Epithelial cell of proximal tubule (primary cell): ENCODE results near the gene SUMO4. TPM values are rescaled to one million over a fixed set of nuclear protein-coding genes. Genes with fewer than 3 reads are reported as not detected.

ENCODE experiments used
- DNase-seq: peaks from one replicate; pipeline ENCODE4 v3.0.0-alpha.2; 2011; ENCODE audit warnings: low read depth
- H3K4me3 ChIP-seq: 2 replicates; pipeline ENCODE4 v1.5.1; 2011; ENCODE audit warnings: low read depth, mild to moderate bottlenecking, low read length
- CTCF ChIP-seq: conservative IDR thresholded peaks from 2 replicates; pipeline ENCODE4 v1.5.1; 2012; ENCODE audit warnings: low read depth, mild to moderate bottlenecking, low read length
- total RNA-seq: library from RNA; depleted of rRNA; stranded (reverse); fragments of >200 nt; gene quantifications from 2 replicates; pipeline ENCODE4 v1.2.3, GENCODE V29; 2015

Gene SUMO4
- total RNA-seq, 1 donor from 2014 or later = not detected

GRCh38 chr6:149387779-149388512, 12.1 kb upstream of the SUMO4 start:
- no peak for TF ChIP-seq CTCF
- no peak for DNase-seq
- no peak overlapping the region for H3K4me3 ChIP-seq

GRCh38 chr6:149389509-149390297, 10.4 kb upstream of the SUMO4 start:
- no peak for DNase-seq
- TF ChIP-seq CTCF = no peak
- H3K4me3 ChIP-seq = no peak overlapping the region

- TF ChIP-seq CTCF = no peak
- no peak overlapping the region for H3K4me3 ChIP-seq
- no peak for DNase-seq
Measured at GRCh38 chr6:149392093-149392492, 8.0 kb upstream of the SUMO4 start.

DNA sequence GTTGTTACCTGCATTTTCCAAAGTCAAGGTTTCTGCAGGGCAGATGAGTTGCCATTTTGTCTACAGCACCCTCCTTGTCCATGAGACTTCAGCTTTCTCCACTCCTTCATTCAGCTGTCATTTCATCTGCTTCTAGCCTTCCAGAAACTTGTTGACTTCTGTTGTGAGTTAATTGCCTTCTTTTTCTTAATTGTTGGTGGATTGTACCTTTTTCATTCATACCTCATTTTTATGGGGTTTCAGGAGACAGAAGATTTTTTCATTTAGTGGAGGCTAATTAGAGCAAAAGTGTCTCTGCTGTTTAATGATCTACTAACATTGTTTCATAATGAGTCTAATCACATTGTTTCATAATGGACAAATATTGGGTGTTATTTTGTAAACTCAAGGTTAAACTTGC, 7.5 kb upstream of the SUMO4 start:
- no peak for TF ChIP-seq CTCF
- DNase-seq = no peak
- no peak overlapping the region for H3K4me3 ChIP-seq

DNA sequence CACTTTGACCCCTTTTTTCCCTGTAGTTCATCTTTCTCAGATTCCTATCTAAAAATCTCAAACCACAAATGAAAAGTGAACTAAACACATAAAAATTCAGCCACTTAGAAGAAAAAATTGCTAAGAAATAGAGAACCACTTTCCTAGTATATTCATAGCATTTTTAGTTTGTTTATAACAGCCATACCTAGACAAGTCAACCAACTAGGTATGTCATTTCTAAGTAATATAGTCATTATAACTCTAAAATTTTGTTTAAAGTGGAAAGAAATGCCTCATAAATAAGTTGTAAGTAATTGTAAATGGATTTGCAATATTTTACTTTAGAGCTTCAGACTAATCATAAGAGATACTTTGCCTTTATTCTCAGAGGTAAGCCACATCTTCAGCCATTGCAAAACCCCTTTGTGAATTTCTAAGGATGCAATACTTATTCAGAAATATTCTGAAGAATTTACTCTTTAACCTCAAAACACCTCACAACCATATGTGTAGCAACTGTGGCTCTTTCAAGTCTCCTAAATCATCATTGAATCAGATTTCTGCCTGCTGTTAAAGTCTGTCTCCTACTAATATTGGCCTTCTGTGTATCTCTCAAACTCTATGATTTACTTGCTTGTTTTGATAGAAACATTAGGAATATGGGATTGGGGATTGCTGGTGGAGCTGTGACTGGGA, 6.9 kb upstream of the SUMO4 start:
- no peak overlapping the region for H3K4me3 ChIP-seq
- TF ChIP-seq CTCF = no peak
- no peak for DNase-seq

DNA sequence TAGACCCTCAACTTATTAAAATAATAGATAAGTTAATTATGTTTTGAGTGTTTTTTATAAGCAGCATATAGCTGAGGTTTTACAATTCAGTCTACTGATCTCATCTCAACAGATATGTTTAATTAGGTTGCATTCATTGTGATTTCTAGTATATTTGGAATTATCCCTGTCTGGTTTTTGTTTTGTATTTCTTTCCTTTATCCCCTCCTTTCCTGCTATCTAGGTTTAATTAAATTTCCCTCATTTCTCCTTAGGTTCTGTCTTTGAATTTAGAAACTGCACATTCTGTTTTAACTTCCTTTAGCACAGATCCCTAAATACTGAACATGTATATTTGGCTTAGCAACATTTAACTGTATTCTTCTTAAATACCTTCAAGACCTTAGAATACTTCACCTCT, 4.9 kb upstream of the SUMO4 start:
- TF ChIP-seq CTCF = no peak
- no peak overlapping the region for H3K4me3 ChIP-seq
- no peak for DNase-seq
